GM18505 (cell line): ENCODE data around the gene S1PR5.

ENCODE experiments used
- ATAC-seq: cut with Tn5 transposase; IDR thresholded peaks from one replicate; pipeline ENCODE4 v1.9.1; 2021; ENCODE audit not compliant: unreplicated experiment
- POLR2A ChIP-seq: IDR thresholded peaks from 4 replicates; pipeline ENCODE4 v1.6.1; 2011; ENCODE audit warnings: borderline replicate concordance; ENCODE audit not compliant: insufficient read depth, insufficient read length; ENCODE audit errors: extremely low read depth

S1PR5 gene

GRCh38 chr19:10516671-10517286, 468 bp downstream of the S1PR5 start:
- no peak for ATAC-seq
- TF ChIP-seq POLR2A: no peak

DNA sequence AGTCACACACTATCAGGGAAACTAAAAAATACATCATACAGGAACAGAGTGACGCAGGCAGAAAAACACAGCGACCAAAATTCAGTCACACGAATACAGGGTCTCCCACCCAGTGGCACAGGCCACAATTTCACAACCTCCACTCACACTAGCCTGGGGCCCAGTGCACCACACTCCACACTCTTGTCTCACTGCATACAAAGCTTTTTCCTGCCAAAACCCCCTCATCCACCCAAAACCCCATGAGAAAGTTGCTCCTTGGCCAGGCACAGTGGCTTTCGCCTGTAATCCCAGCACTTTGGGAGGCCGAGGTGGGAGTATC, 1.2 kb downstream of the S1PR5 start:
- no peak for TF ChIP-seq POLR2A
- ATAC-seq: no peak

GRCh38 chr19:10514211-10515145, 2.8 kb downstream of the S1PR5 start:
- TF ChIP-seq POLR2A: no peak
- ATAC-seq: no peak

GRCh38 chr19:10513223-10513622, 4.0 kb downstream of the S1PR5 start:
- no peak for TF ChIP-seq POLR2A
- no peak for ATAC-seq

DNA sequence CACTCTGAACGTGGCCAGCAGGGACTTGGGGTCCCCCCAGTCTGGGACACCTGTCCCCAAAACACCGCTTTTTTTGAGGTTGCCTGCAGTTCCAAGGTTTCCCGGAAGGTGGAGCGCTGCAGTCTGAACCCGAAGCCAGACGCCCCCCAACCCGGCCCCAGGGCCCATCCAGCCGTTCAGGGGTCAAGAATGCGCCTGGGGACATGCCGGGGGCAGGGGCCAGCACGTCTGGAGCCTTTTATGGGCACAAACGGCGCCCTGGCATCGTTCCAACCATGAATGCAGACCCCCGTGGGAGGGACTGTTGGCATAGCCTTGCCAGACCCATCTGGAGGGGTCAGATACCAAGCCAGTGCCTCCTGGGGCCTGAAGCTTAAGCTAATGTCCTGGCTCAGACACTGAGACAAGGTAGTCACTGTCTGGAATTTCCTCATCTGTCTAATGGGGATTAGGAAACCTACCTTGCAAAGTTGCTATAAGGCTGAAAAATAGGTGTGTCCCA, 6.9 kb downstream of the S1PR5 start:
- ATAC-seq: no peak
- no peak for TF ChIP-seq POLR2A

GRCh38 chr19:10508707-10509106, 8.5 kb downstream of the S1PR5 start:
- no peak for ATAC-seq
- no peak for TF ChIP-seq POLR2A

DNA sequence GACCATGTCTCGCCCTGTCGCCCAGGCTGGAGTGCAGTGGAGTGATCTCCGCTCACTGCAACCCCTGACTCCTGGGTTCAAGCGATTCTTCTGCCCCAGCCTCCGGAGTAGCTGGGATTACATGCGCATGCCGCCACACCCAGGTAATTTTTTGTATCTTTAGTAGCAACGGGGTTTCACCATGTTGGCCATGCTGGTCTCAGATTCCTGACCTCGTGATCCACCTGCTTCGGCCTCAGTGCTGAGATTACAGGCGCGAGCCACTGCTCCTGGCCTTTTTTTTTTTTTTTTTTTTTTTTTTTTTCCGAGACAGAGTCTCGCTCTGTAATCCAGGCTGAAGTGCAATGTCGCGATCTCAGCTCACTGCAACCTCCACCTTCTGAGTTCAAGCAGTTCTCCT, 9.2 kb downstream of the S1PR5 start:
- ATAC-seq: no peak
- TF ChIP-seq POLR2A: no peak

DNA sequence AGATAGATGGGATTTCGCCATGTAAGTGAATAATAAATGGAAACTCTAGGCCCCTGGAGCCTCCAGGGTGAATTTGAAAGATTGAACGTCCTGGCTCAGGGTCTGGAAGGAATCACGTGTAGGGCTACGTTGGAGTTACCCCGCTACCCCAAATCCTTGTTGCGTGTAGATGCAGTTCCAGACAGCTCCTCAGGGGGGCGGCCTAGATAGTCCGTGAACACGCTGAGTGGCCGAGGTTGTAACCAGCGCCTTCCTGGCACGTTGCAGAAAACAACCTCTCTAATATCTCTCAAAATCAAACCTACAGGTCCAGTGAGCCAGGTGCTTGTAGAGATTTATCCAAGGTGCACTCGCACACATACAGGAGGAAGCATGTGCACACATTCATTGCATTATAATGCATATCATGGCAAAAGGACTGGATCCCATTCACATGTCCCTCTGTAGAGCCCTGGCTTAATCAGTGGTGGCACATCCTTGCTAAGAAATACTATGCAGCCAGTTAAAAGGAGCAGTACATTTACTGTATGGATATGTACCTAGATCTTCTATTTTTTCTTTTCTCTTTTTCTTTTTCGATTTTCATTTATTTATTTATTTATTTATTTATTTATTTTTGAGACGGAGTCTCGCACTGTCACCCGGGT, 11.5 kb downstream of the S1PR5 start:
- TF ChIP-seq POLR2A: no peak

DNA sequence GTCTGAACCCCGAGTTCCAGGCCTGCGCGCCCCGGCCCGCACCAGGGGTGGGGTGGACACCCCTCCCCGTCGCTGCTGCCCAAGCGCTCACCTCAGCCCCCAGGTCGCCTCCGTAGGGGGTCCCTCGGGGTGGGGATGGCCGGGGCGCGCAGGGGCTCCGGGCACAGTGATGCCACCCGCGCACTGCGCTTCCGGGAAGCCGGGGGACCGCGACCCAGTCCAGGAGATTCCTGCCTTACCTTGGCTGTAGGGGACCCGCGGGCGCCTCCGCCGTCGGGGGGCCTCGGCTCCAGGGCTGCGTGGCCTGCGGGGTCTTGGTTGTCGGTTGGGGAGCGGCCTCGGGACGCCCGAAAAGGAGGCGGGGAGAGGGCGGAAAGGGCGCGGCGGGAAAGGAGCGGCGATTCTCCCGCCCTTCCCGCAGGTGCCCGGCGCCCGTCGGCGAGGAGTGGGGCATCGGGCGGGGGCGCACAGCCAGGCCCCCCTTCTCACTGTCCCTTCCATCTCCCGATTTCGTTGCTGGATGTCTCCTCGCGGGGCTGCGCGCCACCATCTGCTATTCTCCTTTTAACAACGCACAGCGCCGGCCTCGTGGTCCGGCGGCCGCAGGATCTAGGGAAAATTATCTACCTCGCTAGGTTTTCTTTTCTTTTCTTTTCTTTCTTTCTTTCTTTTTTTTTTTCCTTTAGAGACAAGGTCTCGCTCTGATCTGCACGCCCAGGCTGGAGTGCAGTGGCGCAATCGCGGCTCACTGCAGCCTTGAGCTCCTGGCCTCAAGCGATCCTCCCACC, 14.1 kb downstream of the S1PR5 start, which contains the start of gene KEAP1:
KEAP1 (minus strand) TSS at position 355 of the 788 bp plus-strand sequence. CDS start 3,323 bp downstream, outside the sequence.
- peak; percentile 21 for ATAC-seq
- no peak for TF ChIP-seq POLR2A

More for the DNA sequence above, 11.5 kb downstream of the S1PR5 start:
- ATAC-seq: no peak

GRCh38 chr19:10502524-10503001, 14.7 kb downstream of the S1PR5 start:
- TF ChIP-seq POLR2A: peak; percentile 96
- ATAC-seq: peak; percentile 89

DNA sequence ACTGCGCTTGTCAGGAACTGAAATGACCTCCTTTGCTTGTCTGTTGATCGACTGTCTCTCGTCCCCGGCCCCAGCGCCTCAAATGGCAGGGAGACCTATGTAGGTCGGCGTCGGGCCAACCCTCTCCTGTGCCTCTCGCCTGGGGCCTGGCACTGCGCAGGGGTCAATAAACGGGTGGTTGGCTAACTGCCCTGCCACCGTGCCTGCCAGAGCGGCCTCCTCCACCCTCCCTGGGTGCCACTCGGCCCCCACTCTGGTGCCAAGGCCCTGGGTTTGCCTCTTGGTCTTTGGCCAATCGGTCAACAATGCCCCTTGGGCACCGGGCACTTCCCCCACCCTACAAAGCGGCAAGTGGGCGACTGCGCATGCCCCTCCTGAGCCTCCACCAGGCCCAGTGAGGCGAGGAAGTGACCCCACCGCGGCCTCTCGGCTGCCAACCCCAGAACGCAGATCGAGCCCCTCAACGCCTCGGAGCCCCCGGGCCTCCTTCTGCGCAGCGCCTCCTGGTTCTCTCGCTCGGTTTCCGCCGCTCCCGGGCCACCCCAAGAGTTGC, 15.2 kb downstream of the S1PR5 start:
- TF ChIP-seq POLR2A: no peak
- peak; percentile 27 for ATAC-seq

- no peak for TF ChIP-seq POLR2A
- ATAC-seq: no peak
Observed at GRCh38 chr19:10500247-10500592, 17.0 kb downstream of the S1PR5 start.
